Smooth muscle cell (in vitro differentiated cells): ENCODE measurements around the gene TLR8. TPM values are rescaled to one million over a fixed set of nuclear protein-coding genes. Genes with fewer than 3 reads are reported as not detected.
"Not testable (repeated sequence)": the region's sequence is repeated elsewhere in the genome, so short reads cannot be mapped to it uniquely, and the experiment has no call there.

Experiments used
- DNase-seq: peaks from one replicate; lab custom pipeline; 2025; ENCODE audit not compliant: unreplicated experiment; lab: John Stamatoyannopoulos, UW
- H2AFZ ChIP-seq: fragments of 200-600 bp; sonication (generic); 2 replicates; pipeline ENCODE4 v1.6.0; 2016; ENCODE audit warnings: antibody characterized with exemption, low read depth, mild to moderate bottlenecking
- H3F3A ChIP-seq: fragments of 200-600 bp; sonication (generic); 2 replicates; pipeline ENCODE4 v1.6.0; 2017; ENCODE audit warnings: antibody characterized with exemption, low read depth
- H3K27ac ChIP-seq: fragments of 200-600 bp; sonication (generic); 2 replicates; pipeline ENCODE4 v1.5.1; 2016; ENCODE audit warnings: low read depth, mild to moderate bottlenecking
- H3K27me3 ChIP-seq: fragments of 200-600 bp; sonication (generic); 2 replicates; pipeline ENCODE4 v1.6.1; 2016; ENCODE audit warnings: low read depth, mild to moderate bottlenecking
- H3K36me3 ChIP-seq: fragments of 200-600 bp; sonication (generic); 2 replicates; pipeline ENCODE4 v1.5.1; 2016; ENCODE audit warnings: low read depth
- H3K4me1 ChIP-seq: fragments of 200-600 bp; sonication (generic); 2 replicates; pipeline ENCODE4 v1.5.1; 2016; ENCODE audit warnings: low read depth
- H3K4me2 ChIP-seq: fragments of 200-600 bp; sonication (generic); 2 replicates; pipeline ENCODE4 v1.6.0; 2016; ENCODE audit warnings: mild to moderate bottlenecking
- H3K4me3 ChIP-seq: fragments of 200-600 bp; sonication (generic); 2 replicates; pipeline ENCODE4 v1.5.1; 2016; ENCODE audit warnings: mild to moderate bottlenecking
- H3K79me2 ChIP-seq: fragments of 200-600 bp; sonication (generic); 2 replicates; pipeline ENCODE4 v1.6.0; 2016; ENCODE audit warnings: low read depth, mild to moderate bottlenecking
- H3K9ac ChIP-seq: fragments of 200-600 bp; sonication (generic); 2 replicates; pipeline ENCODE4 v1.6.0; 2016; ENCODE audit warnings: low read depth
- H3K9me3 ChIP-seq: fragments of 200-600 bp; sonication (generic); replicated peaks from 2 replicates; pipeline ENCODE4 v1.5.1; 2016; ENCODE audit warnings: low read depth
- H4K20me1 ChIP-seq: fragments of 200-600 bp; sonication (generic); 2 replicates; pipeline ENCODE4 v1.6.0; 2016; ENCODE audit warnings: low read depth
- WGBS: methylation state at CpG from one replicate; pipeline ENCODE4 v1.1.7; 2016; ENCODE audit warnings: low lambda C conversion rate; 5-methylcytosine and 5-hydroxymethylcytosine counted together
- polyA plus RNA-seq: library from polyadenylated mRNA; unstranded; fragments of >200 nt; fragmentation: Nextera tagmentation; extraction: Ambion mirVana; gene quantifications from 2 replicates; pipeline ENCODE4 v1.2.1, GENCODE V29; 2016
- total RNA-seq: library from RNA; depleted of rRNA; stranded (reverse); fragments of >200 nt; gene quantifications from 2 replicates; pipeline ENCODE4 v1.2.3, GENCODE V29; 2014
- TF ChIP-seq, protein P1 (sequence below): fragments of 200-600 bp; sonication (generic); IDR thresholded peaks from 2 replicates; pipeline ENCODE4 v1.5.1; 2017; ENCODE audit warnings: borderline replicate concordance, mild to moderate bottlenecking, antibody characterized with exemption; ENCODE audit not compliant: insufficient read depth, poor library complexity, severe bottlenecking

TLR8 gene
- total and polyA plus RNA-seq, 2 experiments from 2014 or later = not detected

DNA sequence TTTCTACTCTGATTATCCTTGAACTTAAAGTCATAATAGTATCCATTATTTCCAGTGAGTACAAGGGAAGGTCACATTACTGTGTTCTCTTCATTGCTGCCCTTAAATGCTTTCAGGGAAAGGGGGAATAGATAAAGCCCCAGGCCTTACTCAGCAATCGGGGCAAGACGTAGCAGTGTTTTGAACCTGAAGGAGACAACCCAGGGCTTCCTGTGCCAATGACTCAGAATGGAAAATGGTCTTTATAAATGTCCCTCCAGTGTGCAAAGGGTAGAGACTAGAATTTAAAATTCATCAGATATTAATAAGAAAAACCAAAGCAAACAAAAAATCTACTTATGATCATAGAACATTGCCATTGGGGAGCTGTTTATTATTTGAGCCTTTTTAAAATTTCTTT lies 23.7 kb downstream of the TLR8 start:
- Histone ChIP-seq H3K4me1 (no peaks in the 10 kb centered on the region), H3K27ac (no peak overlapping the region), H3K9ac (no peak overlapping the region), H3F3A (no peaks in the 10 kb centered on the region), H3K9me3 (no peaks in the 10 kb centered on the region), H3K36me3 (no peaks in the 10 kb centered on the region), H2AFZ (no peak overlapping the region), H3K27me3 (no peaks in the 10 kb centered on the region), H3K79me2 (no peaks in the 10 kb centered on the region), H3K4me3 (no peak overlapping the region), H4K20me1 (no peaks in the 10 kb centered on the region), H3K4me2 (no peak overlapping the region)
- DNase-seq = no peak
- WGBS = 88% methylated on average over 2 of the region's 2 CpGs
- TF ChIP-seq, protein P1, sequence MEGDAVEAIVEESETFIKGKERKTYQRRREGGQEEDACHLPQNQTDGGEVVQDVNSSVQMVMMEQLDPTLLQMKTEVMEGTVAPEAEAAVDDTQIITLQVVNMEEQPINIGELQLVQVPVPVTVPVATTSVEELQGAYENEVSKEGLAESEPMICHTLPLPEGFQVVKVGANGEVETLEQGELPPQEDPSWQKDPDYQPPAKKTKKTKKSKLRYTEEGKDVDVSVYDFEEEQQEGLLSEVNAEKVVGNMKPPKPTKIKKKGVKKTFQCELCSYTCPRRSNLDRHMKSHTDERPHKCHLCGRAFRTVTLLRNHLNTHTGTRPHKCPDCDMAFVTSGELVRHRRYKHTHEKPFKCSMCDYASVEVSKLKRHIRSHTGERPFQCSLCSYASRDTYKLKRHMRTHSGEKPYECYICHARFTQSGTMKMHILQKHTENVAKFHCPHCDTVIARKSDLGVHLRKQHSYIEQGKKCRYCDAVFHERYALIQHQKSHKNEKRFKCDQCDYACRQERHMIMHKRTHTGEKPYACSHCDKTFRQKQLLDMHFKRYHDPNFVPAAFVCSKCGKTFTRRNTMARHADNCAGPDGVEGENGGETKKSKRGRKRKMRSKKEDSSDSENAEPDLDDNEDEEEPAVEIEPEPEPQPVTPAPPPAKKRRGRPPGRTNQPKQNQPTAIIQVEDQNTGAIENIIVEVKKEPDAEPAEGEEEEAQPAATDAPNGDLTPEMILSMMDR = no peak

DNA sequence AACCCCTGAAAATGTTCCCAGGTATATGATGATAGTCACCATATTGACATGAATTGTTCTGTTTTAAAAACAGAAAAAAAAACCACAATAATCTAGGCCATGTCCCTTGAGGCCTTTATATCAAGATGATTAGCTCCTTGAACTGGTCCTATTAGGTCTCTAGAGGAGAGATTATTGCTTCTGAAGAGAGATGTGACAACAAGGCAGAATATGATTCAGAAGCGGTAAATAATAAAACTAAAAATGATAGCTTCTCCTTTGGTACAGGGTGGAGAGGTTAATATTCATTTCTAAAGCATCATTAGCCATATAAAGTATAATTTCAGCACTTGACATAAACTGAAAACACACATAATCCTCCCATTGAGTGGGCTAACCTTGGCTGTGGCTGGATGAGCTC lies 25.8 kb downstream of the TLR8 start:
- H3K9ac ChIP-seq = no peak overlapping the region
- no peaks in the 10 kb centered on the region for H3K79me2 ChIP-seq
- 87% methylated on average over 1 of the region's 1 CpG for WGBS
- no peaks in the 10 kb centered on the region for H3K36me3 ChIP-seq
- no peaks in the 10 kb centered on the region for H3K27me3 ChIP-seq
- DNase-seq = no peak
- H3K4me1 ChIP-seq = no peaks in the 10 kb centered on the region
- no peaks in the 10 kb centered on the region for H3F3A ChIP-seq
- H3K27ac ChIP-seq = no peak overlapping the region
- H3K4me3 ChIP-seq = no peak overlapping the region
- TF ChIP-seq, protein P1 = no peak
- no peaks in the 10 kb centered on the region for H3K9me3 ChIP-seq
- no peak overlapping the region for H3K4me2 ChIP-seq
- no peak overlapping the region for H2AFZ ChIP-seq
- no peaks in the 10 kb centered on the region for H4K20me1 ChIP-seq

DNA sequence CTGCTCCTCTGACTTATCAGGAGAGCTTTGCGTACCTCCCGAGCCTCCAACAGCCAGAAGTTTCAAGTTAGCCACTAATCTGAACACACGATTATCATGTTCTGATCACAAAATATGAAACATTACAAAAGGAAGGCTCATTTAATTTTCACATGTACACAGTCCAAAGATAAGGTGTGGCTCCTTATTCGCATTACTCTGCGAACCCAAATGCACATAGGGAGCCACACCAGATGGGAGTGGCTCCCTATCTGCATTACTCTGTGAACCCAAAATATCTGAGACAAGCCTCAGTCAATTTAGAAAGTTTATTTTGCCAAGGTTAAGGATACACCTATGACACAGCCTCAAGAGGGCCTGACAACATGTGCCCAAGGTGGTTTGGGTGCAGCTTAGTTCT lies 28.4 kb downstream of the TLR8 start:
- no peak overlapping the region for H3K4me3 ChIP-seq
- no peak overlapping the region for H3K27ac ChIP-seq
- H3K79me2 ChIP-seq = no peaks in the 10 kb centered on the region
- no peak overlapping the region for H2AFZ ChIP-seq
- H3F3A ChIP-seq = no peaks in the 10 kb centered on the region
- H3K27me3 ChIP-seq = no peaks in the 10 kb centered on the region
- H3K9ac ChIP-seq = no peak overlapping the region
- no peak overlapping the region for H3K4me2 ChIP-seq
- TF ChIP-seq, protein P1 = no peak
- no peaks in the 10 kb centered on the region for H3K4me1 ChIP-seq
- H4K20me1 ChIP-seq = no peaks in the 10 kb centered on the region
- H3K36me3 ChIP-seq = no peaks in the 10 kb centered on the region
- H3K9me3 ChIP-seq = no peaks in the 10 kb centered on the region
- 83% methylated on average over 5 of the region's 5 CpGs for WGBS
- no peak for DNase-seq

DNA sequence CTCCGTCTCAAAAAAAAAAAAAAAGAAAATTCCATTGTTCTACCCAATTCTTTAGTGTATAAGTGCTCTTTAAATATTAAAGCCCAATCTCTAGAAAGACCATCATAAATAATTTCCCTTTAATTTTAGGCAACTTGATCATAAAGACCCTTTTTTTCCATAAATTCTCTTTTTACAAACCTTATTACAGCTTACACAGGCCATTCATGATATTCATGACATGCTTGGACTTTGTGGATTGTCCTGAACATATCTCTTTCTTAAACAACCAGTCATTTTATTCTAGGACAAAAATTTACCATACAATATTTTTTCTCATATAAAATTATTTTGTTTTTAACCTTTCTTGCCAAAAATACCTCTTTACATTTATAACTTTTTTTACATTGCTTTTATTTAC lies 30.5 kb downstream of the TLR8 start:
- Histone ChIP-seq H3F3A (no peaks in the 10 kb centered on the region), H3K79me2 (no peaks in the 10 kb centered on the region), H4K20me1 (no peaks in the 10 kb centered on the region), H3K27ac (no peak overlapping the region), H3K27me3 (no peaks in the 10 kb centered on the region), H3K36me3 (no peaks in the 10 kb centered on the region), H3K4me3 (no peak overlapping the region), H2AFZ (no peak overlapping the region), H3K9me3 (no peaks in the 10 kb centered on the region), H3K9ac (no peak overlapping the region), H3K4me2 (no peak overlapping the region), H3K4me1 (no peaks in the 10 kb centered on the region)
- DNase-seq = no peak
- TF ChIP-seq, protein P1 = no peak
- 100% methylated on average over 1 of the region's 1 CpG for WGBS

DNA sequence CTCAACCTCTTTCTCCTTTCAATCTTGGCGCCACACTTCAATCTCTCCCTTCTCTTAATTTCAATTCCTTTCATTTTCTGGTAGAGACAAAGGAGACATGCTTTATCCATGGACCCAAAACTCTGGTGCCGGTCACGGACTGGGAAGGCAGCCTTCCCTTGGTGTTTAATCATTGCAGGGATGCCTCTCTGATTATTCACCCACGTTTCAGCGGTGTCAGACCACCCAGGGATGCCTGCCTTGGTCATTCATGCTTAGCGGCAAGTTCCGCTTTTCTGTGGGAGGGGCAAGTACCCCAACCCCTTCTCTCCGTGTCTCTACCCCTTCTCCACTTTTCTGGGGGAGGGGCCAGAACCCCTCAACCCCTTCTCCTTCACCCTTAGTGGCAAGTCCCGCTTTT lies 34.1 kb downstream of the TLR8 start:
- H3K79me2 ChIP-seq, H3K9me3 ChIP-seq, H3K9ac ChIP-seq, H4K20me1 ChIP-seq, H3K27ac ChIP-seq, H2AFZ ChIP-seq, DNase-seq, H3K4me1 ChIP-seq, H3K36me3 ChIP-seq, H3K4me2 ChIP-seq, H3F3A ChIP-seq, H3K27me3 ChIP-seq, H3K4me3 ChIP-seq: not testable (repeated sequence)
- 89% methylated on average over 9 of the region's 9 CpGs for WGBS

DNA sequence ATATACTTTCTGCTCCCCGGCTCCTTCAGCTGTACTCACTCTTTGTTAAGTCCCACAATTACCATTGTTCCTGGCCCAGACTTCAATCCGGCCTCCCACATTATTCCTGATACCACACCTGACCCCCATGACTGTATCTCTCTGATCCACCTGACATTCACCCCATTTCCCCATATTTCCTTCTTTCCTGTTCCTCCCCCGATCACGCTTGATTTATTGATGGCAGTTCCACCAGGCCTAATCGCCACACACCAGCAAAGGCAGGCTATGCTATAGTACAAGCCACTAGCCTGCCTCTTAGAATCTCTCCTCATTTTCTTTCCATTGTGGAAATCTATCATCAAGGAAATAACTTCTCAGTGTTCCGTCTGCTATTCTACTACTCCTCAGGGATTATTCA lies 37.2 kb downstream of the TLR8 start:
- H3K36me3 ChIP-seq, H3K27me3 ChIP-seq, H2AFZ ChIP-seq, H3K4me2 ChIP-seq, H4K20me1 ChIP-seq, H3K79me2 ChIP-seq, H3F3A ChIP-seq, H3K9ac ChIP-seq, H3K4me3 ChIP-seq, H3K27ac ChIP-seq, DNase-seq, H3K9me3 ChIP-seq: not testable (repeated sequence)
- H3K4me1 ChIP-seq = peaks cover 20% of the 10 kb centered on the region
- 85% methylated on average over 6 of the region's 6 CpGs for WGBS
